K562 (cell line): ENCODE measurements around the gene CPSF4. TPM values are rescaled to one million over a fixed set of nuclear protein-coding genes. Genes with fewer than 3 reads are reported as not detected.

Source experiments
- ADNP ChIP-seq: fragments of 200-800 bp; sonication (Bioruptor generic); IDR thresholded peaks from 2 replicates; pipeline ENCODE4 v1.6.1; 2016; ENCODE audit warnings: missing genetic modification characterization, missing compliant biosample characterization
- EWSR1 ChIP-seq: fragments of 450-650 bp; IDR thresholded peaks from 2 replicates; pipeline ENCODE4 v1.6.1; 2018; ENCODE audit warnings: borderline replicate concordance, mild to moderate bottlenecking, low read depth, moderate library complexity; ENCODE audit not compliant: partially characterized antibody
- L3MBTL2 ChIP-seq: fragments of 450-650 bp; IDR thresholded peaks from 2 replicates; pipeline ENCODE4 v1.6.1; 2016; ENCODE audit warnings: mild to moderate bottlenecking, moderate library complexity
- RBM15 ChIP-seq: fragments of 200-400 bp; formaldehyde crosslinking; IDR thresholded peaks from 2 replicates; pipeline ENCODE4 v1.6.1; 2018; ENCODE audit warnings: mild to moderate bottlenecking, low read length, moderate library complexity; ENCODE audit not compliant: insufficient read depth
- RFX5 ChIP-seq: IDR thresholded peaks from 2 replicates; pipeline ENCODE4 v1.6.1; 2011; ENCODE audit warnings: low read depth, mild to moderate bottlenecking, improper control_type of control experiment, low read length
- SRF ChIP-seq, 2 experiments: fragments of 250-450, 450-650 bp in 1 of 2; sonication (Bioruptor Pico) in 1 of 2; sonication (generic) in 1 of 2; formaldehyde crosslinking; IDR thresholded peaks; 2 replicates each; pipeline versions ENCODE4 v1.5.0 to v1.5.1; 2020 to 2022; ENCODE audit warnings: mild to moderate bottlenecking in 1 of 2, missing genetic modification reagents in 1 of 2
- TRIM24 ChIP-seq, 2 experiments: fragments of 450-650 bp; IDR thresholded peaks; 2 replicates each; pipeline ENCODE4 v1.6.1; 2016
- ZSCAN29 ChIP-seq: fragments of 450-650 bp; IDR thresholded peaks from 2 replicates; pipeline ENCODE4 v1.6.1; 2017
- polyA plus RNA-seq, 8 experiments: library from polyadenylated mRNA; depleted of rRNA in 4 of 8; stranded (reverse) in 5 of 8; unstranded in 3 of 8; fragments of >200 nt; fragmentation: Nextera tagmentation in 2 of 8; fragmentation: Illumina TruSeq in 1 of 8; extraction: Ambion mirVana in 2 of 8; extraction: Trizol in 1 of 8; gene quantifications; 2 replicates each; pipeline versions ENCODE4 v1.2.1 to v1.2.3, GENCODE V29; 2011 to 2014; ENCODE audit warnings: inconsistent platforms in 1 of 8, missing spikeins in 1 of 8
- total RNA-seq, 7 experiments: library from RNA; depleted of rRNA in 6 of 7; stranded (reverse); fragments of >200 nt in 6 of 7; fragmentation: Illumina TruSeq in 2 of 7; extraction: Trizol in 2 of 7; gene quantifications; 2 replicates each; pipeline versions ENCODE4 v1.2.1 to v1.2.3, GENCODE V29; 2011 to 2021; ENCODE audit warnings: low replicate concordance in 1 of 7
- TF ChIP-seq, protein P1 (sequence below): fragments of 450-650 bp; IDR thresholded peaks from 2 replicates; pipeline ENCODE4 v1.6.1; 2017; ENCODE audit warnings: antibody characterized with exemption, mild to moderate bottlenecking
- TF ChIP-seq, protein P2 (sequence below), 2 experiments: fragments of 450-650 bp; IDR thresholded peaks; 2 replicates each; pipeline ENCODE4 v1.6.1; 2016; ENCODE audit warnings: mild to moderate bottlenecking in 2 of 2, borderline replicate concordance in 1 of 2, low read depth in 1 of 2, moderate library complexity in 1 of 2

CPSF4 gene
- total and polyA plus RNA-seq, 9 of the 15 experiments (the other 6 are each of a cell fraction or from before 2014, with no cell fraction given), result 16.9 to 118 (median 71.7) TPM

DNA sequence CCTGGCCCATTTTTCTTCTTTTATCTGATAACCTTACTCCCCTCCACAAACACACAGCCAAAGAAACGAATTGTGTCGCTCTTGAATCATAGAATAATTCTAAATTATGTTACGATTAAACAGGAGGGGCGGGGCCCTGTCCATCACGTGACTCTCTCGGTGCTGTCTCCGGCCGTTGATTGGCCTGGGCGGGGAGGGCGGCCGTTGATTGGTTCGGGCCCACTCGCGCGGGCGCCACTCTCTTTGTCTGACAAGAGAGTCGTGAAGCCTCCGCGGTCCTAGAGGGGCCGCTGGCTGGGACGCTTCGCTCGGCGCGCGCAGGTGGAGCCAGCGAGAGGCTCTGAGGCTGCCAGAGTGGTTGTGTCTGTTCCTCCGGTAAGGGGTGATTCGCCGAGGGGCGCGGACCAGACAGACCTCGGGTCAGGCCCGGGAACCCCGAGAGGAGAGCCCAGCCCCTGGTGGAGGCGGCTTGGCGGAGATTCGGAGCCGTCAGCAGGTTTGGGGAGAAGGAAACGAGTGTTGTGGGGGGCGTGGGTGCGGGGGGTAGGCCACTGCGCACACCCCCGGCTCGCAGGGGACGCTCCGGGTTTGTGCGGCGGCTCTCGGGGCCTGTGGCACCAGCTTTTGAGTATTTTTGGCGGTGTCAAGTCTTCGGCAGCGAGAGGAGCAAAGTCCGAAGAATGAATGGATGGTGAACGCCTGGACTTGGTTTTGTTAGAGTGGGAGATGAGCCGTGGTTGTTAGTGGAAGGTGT, 34.0 kb downstream of the CPSF4 start, which contains the start of gene ZNF789 (continued):
- TF ChIP-seq, protein P1, sequence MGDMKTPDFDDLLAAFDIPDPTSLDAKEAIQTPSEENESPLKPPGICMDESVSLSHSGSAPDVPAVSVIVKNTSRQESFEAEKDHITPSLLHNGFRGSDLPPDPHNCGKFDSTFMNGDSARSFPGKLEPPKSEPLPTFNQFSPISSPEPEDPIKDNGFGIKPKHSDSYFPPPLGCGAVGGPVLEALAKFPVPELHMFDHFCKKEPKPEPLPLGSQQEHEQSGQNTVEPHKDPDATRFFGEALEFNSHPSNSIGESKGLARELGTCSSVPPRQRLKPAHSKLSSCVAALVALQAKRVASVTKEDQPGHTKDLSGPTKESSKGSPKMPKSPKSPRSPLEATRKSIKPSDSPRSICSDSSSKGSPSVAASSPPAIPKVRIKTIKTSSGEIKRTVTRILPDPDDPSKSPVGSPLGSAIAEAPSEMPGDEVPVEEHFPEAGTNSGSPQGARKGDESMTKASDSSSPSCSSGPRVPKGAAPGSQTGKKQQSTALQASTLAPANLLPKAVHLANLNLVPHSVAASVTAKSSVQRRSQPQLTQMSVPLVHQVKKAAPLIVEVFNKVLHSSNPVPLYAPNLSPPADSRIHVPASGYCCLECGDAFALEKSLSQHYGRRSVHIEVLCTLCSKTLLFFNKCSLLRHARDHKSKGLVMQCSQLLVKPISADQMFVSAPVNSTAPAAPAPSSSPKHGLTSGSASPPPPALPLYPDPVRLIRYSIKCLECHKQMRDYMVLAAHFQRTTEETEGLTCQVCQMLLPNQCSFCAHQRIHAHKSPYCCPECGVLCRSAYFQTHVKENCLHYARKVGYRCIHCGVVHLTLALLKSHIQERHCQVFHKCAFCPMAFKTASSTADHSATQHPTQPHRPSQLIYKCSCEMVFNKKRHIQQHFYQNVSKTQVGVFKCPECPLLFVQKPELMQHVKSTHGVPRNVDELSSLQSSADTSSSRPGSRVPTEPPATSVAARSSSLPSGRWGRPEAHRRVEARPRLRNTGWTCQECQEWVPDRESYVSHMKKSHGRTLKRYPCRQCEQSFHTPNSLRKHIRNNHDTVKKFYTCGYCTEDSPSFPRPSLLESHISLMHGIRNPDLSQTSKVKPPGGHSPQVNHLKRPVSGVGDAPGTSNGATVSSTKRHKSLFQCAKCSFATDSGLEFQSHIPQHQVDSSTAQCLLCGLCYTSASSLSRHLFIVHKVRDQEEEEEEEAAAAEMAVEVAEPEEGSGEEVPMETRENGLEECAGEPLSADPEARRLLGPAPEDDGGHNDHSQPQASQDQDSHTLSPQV, result no peak
- TF ChIP-seq L3MBTL2, result peak; percentile 74
- TF ChIP-seq RBM15, result no peak
- TF ChIP-seq EWSR1, result no peak
- TF ChIP-seq ADNP (tag), result no peak
- TF ChIP-seq ZSCAN29, result no peak
- TF ChIP-seq SRF (CRISPR knock-in tag; IDR thresholded peaks at IDR 0.05), result peak in 1 of 2 experiments; percentile 18; a peak in 1 of 4 replicates
- no peak for TF ChIP-seq TRIM24 (IDR thresholded peaks at IDR 0.05)
- TF ChIP-seq, protein P2, sequence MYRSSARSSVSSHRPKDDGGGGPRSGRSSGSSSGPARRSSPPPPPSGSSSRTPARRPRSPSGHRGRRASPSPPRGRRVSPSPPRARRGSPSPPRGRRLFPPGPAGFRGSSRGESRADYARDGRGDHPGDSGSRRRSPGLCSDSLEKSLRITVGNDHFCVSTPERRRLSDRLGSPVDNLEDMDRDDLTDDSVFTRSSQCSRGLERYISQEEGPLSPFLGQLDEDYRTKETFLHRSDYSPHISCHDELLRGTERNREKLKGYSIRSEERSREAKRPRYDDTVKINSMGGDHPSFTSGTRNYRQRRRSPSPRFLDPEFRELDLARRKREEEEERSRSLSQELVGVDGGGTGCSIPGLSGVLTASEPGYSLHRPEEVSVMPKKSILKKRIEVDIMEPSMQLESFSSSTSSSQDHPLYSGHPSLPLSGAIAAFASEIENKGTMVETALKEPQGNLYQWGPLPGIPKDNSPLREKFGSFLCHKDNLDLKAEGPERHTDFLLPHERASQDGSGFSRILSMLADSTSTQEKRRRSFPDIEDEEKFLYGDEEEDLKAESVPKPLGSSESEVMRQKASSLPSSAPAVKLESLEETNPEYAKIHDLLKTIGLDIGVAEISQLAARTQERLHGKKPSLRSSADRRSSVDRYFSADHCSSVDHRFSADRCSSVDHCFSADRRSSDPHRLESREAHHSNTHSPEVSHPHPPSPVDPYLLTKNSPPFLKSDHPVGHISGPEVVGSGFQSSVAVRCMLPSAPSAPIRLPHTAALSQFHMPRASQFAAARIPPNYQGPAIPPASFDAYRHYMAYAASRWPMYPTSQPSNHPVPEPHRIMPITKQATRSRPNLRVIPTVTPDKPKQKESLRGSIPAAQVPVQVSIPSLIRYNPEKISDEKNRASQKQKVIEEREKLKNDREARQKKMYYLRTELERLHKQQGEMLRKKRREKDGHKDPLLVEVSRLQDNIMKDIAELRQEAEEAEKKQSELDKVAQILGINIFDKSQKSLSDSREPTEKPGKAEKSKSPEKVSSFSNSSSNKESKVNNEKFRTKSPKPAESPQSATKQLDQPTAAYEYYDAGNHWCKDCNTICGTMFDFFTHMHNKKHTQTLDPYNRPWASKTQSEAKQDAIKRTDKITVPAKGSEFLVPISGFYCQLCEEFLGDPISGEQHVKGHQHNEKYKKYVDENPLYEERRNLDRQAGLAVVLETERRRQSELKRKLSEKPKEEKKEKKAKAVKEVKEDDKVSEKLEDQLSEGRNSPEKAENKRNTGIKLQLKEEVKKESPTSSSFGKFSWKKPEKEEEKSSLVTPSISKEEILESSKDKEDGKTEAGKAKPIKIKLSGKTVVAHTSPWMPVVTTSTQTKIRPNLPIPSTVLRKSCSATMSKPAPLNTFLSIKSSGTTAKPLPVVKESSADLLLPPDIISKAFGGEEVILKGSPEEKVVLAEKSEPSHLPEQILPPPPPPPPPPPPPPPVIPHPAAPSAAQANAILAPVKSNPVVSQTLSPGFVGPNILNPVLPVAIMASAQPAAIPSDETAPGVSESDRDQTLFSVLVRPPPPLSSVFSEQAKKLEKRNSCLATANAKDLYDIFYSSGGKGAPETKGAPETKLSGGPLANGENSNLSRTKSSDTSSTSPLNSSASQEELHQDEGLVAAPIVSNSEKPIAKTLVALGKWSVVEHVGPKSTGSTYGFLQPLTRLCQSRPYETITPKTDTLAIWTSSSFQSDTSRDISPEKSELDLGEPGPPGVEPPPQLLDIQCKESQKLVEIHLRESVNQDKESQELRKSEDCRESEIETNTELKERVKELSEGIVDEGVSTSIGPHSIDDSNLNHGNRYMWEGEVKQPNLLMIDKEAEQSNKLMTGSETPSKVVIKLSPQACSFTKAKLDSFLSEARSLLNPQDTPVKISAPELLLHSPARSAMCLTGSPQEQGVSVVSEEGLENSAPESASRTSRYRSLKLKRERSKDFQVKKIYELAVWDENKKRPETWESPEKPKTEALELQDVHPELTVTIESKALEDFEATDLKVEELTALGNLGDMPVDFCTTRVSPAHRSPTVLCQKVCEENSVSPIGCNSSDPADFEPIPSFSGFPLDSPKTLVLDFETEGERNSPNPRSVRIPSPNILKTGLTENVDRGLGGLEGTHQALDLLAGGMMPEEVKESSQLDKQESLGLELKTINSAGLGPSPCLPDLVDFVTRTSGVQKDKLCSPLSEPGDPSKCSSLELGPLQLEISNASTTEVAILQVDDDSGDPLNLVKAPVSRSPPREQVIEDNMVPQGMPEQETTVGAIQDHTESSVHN (IDR thresholded peaks at IDR 0.05; ENCODE audit: borderline replicate concordance in 1 of 2, low read depth in 1 of 2), result no peak
- no peak for TF ChIP-seq RFX5
